H9 (cell line): ENCODE data around the gene HTRA1. TPM values are rescaled to one million over a fixed set of nuclear protein-coding genes. Genes with fewer than 3 reads are reported as not detected.

ENCODE experiments used
- DNase-seq: peaks from one replicate; pipeline ENCODE4 v3.0.0-alpha.2; 2017
- H2AFZ ChIP-seq: one replicate; pipeline ENCODE4 v1.6.1; 2013; ENCODE audit warnings: mild to moderate bottlenecking, low read length, control low read depth, moderate library complexity
- H2AK5ac ChIP-seq: 2 replicates; pipeline ENCODE4 v1.6.1; 2013; ENCODE audit warnings: low read length, control low read depth, mixed read lengths; ENCODE audit not compliant: insufficient read length
- H2BK120ac ChIP-seq: one replicate; pipeline ENCODE4 v1.6.1; 2013; ENCODE audit warnings: low read depth, mild to moderate bottlenecking, low read length, control low read depth, inconsistent platforms; ENCODE audit not compliant: poor library complexity, severe bottlenecking
- H2BK12ac ChIP-seq: 2 replicates; pipeline ENCODE4 v1.6.1; 2013; ENCODE audit warnings: low read length, control low read depth, mixed read lengths, low read depth; ENCODE audit not compliant: insufficient read length
- H2BK15ac ChIP-seq: 2 replicates; pipeline ENCODE4 v1.6.1; 2013; ENCODE audit warnings: low read depth, low read length, control low read depth
- H2BK20ac ChIP-seq: one replicate; pipeline ENCODE4 v1.6.1; 2013; ENCODE audit warnings: low read depth, mild to moderate bottlenecking, low read length, control low read depth, inconsistent platforms; ENCODE audit not compliant: poor library complexity, severe bottlenecking
- H2BK5ac ChIP-seq: 2 replicates; pipeline ENCODE4 v1.6.1; 2013; ENCODE audit warnings: low read length, control low read depth, mixed read lengths; ENCODE audit not compliant: insufficient read length
- H3K14ac ChIP-seq: 2 replicates; pipeline ENCODE4 v1.6.1; 2013; ENCODE audit warnings: low read length, control low read depth; ENCODE audit not compliant: insufficient read depth
- H3K18ac ChIP-seq: 2 replicates; pipeline ENCODE4 v1.6.1; 2013; ENCODE audit warnings: low read depth, mild to moderate bottlenecking, mixed read lengths, low read length, control low read depth; ENCODE audit not compliant: insufficient read length
- H3K23ac ChIP-seq: 2 replicates; pipeline ENCODE4 v1.6.1; 2013; ENCODE audit warnings: low read length, control low read depth, mixed read lengths, low read depth; ENCODE audit not compliant: insufficient read length
- H3K23me2 ChIP-seq: 2 replicates; pipeline ENCODE4 v1.6.1; 2013; ENCODE audit warnings: low read depth, mild to moderate bottlenecking, mixed read lengths, low read length, control low read depth; ENCODE audit not compliant: insufficient read length, poor library complexity, severe bottlenecking
- H3K27ac ChIP-seq: 2 replicates; pipeline ENCODE4 v1.5.1; 2013; ENCODE audit warnings: low read length, control low read depth, mixed read lengths, low read depth; ENCODE audit not compliant: insufficient read length
- H3K27me3 ChIP-seq: 2 replicates; pipeline ENCODE4 v1.6.1; 2013; ENCODE audit warnings: low read length, control low read depth, inconsistent platforms; ENCODE audit not compliant: insufficient read depth
- H3K4ac ChIP-seq: 2 replicates; pipeline ENCODE4 v1.6.1; 2013; ENCODE audit warnings: low read depth, mild to moderate bottlenecking, control low read depth, inconsistent platforms, low read length, moderate library complexity
- H3K4me1 ChIP-seq: 2 replicates; pipeline ENCODE4 v1.6.1; 2013; ENCODE audit warnings: low read length, control low read depth, inconsistent platforms; ENCODE audit not compliant: insufficient read depth
- H3K4me2 ChIP-seq: 2 replicates; pipeline ENCODE4 v1.6.1; 2013; ENCODE audit warnings: low read length, control low read depth, mixed read lengths; ENCODE audit not compliant: insufficient read length, insufficient read depth
- H3K56ac ChIP-seq: 2 replicates; pipeline ENCODE4 v1.6.1; 2013; ENCODE audit warnings: low read depth, mild to moderate bottlenecking, mixed read lengths, low read length, control low read depth; ENCODE audit not compliant: insufficient read length
- H3K79me1 ChIP-seq: 2 replicates; pipeline ENCODE4 v1.6.1; 2013; ENCODE audit warnings: low read depth, mild to moderate bottlenecking, moderate library complexity, low read length, control low read depth, inconsistent platforms; ENCODE audit not compliant: insufficient read depth, poor library complexity, severe bottlenecking
- H3K79me2 ChIP-seq: 2 replicates; pipeline ENCODE4 v1.6.1; 2013; ENCODE audit warnings: low read length, control low read depth, inconsistent platforms; ENCODE audit not compliant: insufficient read depth
- H3K9ac ChIP-seq: 2 replicates; pipeline ENCODE4 v1.6.1; 2013; ENCODE audit warnings: low read length, control low read depth, mixed read lengths; ENCODE audit not compliant: insufficient read length; ENCODE audit errors: extremely low read depth
- H3K9me3 ChIP-seq: one replicate; pipeline ENCODE4 v1.6.1; 2013; ENCODE audit warnings: low read depth, low read length, inconsistent platforms; ENCODE audit not compliant: control insufficient read depth
- H3T11ph ChIP-seq: one replicate; pipeline ENCODE4 v1.6.1; 2013; ENCODE audit warnings: mild to moderate bottlenecking, low read length, control low read depth, inconsistent platforms
- H4K20me1 ChIP-seq: one replicate; pipeline ENCODE4 v1.6.1; 2013; ENCODE audit not compliant: control insufficient read depth, insufficient read length, insufficient read depth
- H4K5ac ChIP-seq: 2 replicates; pipeline ENCODE4 v1.6.1; 2013; ENCODE audit warnings: low read depth, mild to moderate bottlenecking, mixed read lengths, low read length, control low read depth; ENCODE audit not compliant: insufficient read length
- H4K8ac ChIP-seq: replicated peaks from 2 replicates; pipeline ENCODE4 v1.6.1; 2013; ENCODE audit warnings: low read length, control low read depth, mixed read lengths, low read depth; ENCODE audit not compliant: insufficient read length
- H4K91ac ChIP-seq: 2 replicates; pipeline ENCODE4 v1.6.1; 2013; ENCODE audit warnings: low read depth, mild to moderate bottlenecking, moderate library complexity, mixed read lengths, low read length, control low read depth; ENCODE audit not compliant: insufficient read length
- H3K27ac Mint-ChIP-seq, 3 experiments: 2 replicates in 2 of 3; 3 replicates in 1 of 3; pipeline ENCODE4 v1.8.0; 2020 to 2021; ENCODE audit warnings: mixed read lengths in 3 of 3, mild to moderate bottlenecking in 1 of 3, moderate library complexity in 1 of 3
- H3K27me3 Mint-ChIP-seq: 2 replicates; pipeline ENCODE4 v1.8.0; 2021; ENCODE audit warnings: low read depth, mild to moderate bottlenecking, moderate library complexity, mixed read lengths
- H3K36me3 Mint-ChIP-seq, 3 experiments: 2 replicates in 2 of 3; 3 replicates in 1 of 3; pipeline ENCODE4 v1.8.0; 2020 to 2021; ENCODE audit warnings: low read depth in 3 of 3, mixed read lengths in 3 of 3; ENCODE audit not compliant: insufficient read depth in 1 of 3
- H3K4me1 Mint-ChIP-seq, 2 experiments: 2 replicates each; pipeline ENCODE4 v1.8.0; 2020; ENCODE audit warnings: mixed read lengths in 2 of 2
- H3K4me3 Mint-ChIP-seq, 2 experiments: 2 replicates in 1 of 2; 3 replicates in 1 of 2; pipeline ENCODE4 v1.8.0; 2020 to 2021; ENCODE audit warnings: mild to moderate bottlenecking in 2 of 2, mixed read lengths in 2 of 2, moderate library complexity in 1 of 2
- H3K9me3 Mint-ChIP-seq, 2 experiments: 2 replicates in 1 of 2; 3 replicates in 1 of 2; pipeline ENCODE4 v1.8.0; 2020; ENCODE audit warnings: mild to moderate bottlenecking in 2 of 2, mixed read lengths in 2 of 2, moderate library complexity in 1 of 2
- CTCF ChIP-seq: fragments of 200-600 bp; sonication (generic); conservative IDR thresholded peaks from 3 replicates; pipeline ENCODE4 v1.8.0; 2021; ENCODE audit warnings: antibody characterized with exemption, mild to moderate bottlenecking
- WGBS: extraction: QIAGEN DNeasy Blood & Tissue Kit; methylation state at CpG from one replicate; pipeline ENCODE4 v1.1.7; 2013; ENCODE audit warnings: missing lambda C conversion rate, low lambda C conversion rate, mixed read lengths; ENCODE audit not compliant: insufficient read length; ENCODE audit errors: extremely low coverage; 5-methylcytosine and 5-hydroxymethylcytosine counted together
- total RNA-seq: library from RNA; stranded (reverse); gene quantifications from 2 replicates; pipeline ENCODE4 v1.2.1, GENCODE V29; 2021

HTRA1 gene
- total RNA-seq, 1 experiment from 2014 or later = 11.1 TPM

DNA sequence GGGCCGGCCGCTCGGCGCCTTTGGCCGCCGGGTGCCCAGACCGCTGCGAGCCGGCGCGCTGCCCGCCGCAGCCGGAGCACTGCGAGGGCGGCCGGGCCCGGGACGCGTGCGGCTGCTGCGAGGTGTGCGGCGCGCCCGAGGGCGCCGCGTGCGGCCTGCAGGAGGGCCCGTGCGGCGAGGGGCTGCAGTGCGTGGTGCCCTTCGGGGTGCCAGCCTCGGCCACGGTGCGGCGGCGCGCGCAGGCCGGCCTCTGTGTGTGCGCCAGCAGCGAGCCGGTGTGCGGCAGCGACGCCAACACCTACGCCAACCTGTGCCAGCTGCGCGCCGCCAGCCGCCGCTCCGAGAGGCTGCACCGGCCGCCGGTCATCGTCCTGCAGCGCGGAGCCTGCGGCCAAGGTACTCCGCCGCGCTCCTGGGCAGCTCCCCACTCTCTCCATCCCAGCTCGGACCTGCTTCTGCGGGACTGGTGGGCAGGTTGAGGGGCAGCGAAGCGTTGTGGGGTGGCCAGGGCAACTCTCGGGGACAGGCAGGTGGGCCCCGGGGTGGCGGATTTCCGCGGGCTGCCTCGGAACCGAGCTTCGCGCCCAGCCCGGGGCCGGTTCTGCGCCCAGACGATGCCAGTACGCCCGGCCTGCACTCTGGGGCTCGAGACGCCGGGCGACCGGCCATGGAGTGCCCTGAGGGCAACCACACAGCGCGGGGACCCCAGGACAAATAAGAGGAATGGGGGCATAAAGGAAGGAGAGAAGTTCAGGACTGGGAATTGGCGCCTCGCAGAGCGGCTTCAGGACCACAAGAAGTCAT is 578 bp downstream of the HTRA1 start:
- no peaks in the 10 kb centered on the region; a peak in 2 of 5 replicates for H3K9me3 Mint-ChIP-seq
- no CpG with 5 or more reads among the region's 95 CpGs for WGBS
- no peak overlapping the region for H4K91ac ChIP-seq
- H3K27me3 ChIP-seq = peaks cover 30% of the 10 kb centered on the region
- peaks cover 19 to 35% of the 10 kb centered on the region in 2 experiments for H3K4me1 Mint-ChIP-seq
- H3K27me3 Mint-ChIP-seq = peaks cover 79% of the 10 kb centered on the region
- no peaks in the 10 kb centered on the region for H3K4me1 ChIP-seq
- H2BK120ac ChIP-seq = no peak overlapping the region
- no peak overlapping the region for H4K5ac ChIP-seq
- no peak overlapping the region for H3T11ph ChIP-seq
- H3K4me3 Mint-ChIP-seq = peak overlapping the region; percentile 64 to 81
- no peak overlapping the region for H4K8ac ChIP-seq
- H3K4ac ChIP-seq = no peak overlapping the region
- no peak for TF ChIP-seq CTCF
- no peak overlapping the region; the same call in 1 of the 2 replicates for H3K14ac ChIP-seq
- no peaks in the 10 kb centered on the region for H3K79me1 ChIP-seq
- no peak overlapping the region for H3K56ac ChIP-seq
- peak overlapping the region; percentile 61 for H3K4me2 ChIP-seq
- no peak overlapping the region for H3K23ac ChIP-seq
- peaks cover 17% of the 10 kb centered on the region for H3K23me2 ChIP-seq
- no peaks in the 10 kb centered on the region for H3K9me3 ChIP-seq
- DNase-seq = no peak
- no peak overlapping the region for H2BK20ac ChIP-seq
- no peak overlapping the region for H2AK5ac ChIP-seq
- H3K27ac Mint-ChIP-seq = no peak overlapping the region
- no peak overlapping the region for H3K18ac ChIP-seq
- no peaks in the 10 kb centered on the region for H4K20me1 ChIP-seq
- no peak overlapping the region for H3K9ac ChIP-seq
- H3K36me3 Mint-ChIP-seq = 0 out of 7 replicates have a peak, but pooled peaks cover 0 to 3% (median 0%) of the 10 kb centered on the region in 3 experiments
- H2AFZ ChIP-seq = no peak overlapping the region
- no peak overlapping the region for H2BK5ac ChIP-seq
- no peak overlapping the region for H2BK12ac ChIP-seq
- H3K79me2 ChIP-seq = no peaks in the 10 kb centered on the region
- no peak overlapping the region for H2BK15ac ChIP-seq
- H3K27ac ChIP-seq = no peak overlapping the region
